Subcutaneous adipose tissue (tissue), 4 donors: ENCODE data around the gene NPBWR2. TPM values are rescaled to one million over a fixed set of nuclear protein-coding genes. Genes with fewer than 3 reads are reported as not detected.

ENCODE experiments used
- CTCF ChIP-seq: fragments of 450-650 bp; IDR thresholded peaks from one replicate; pipeline ENCODE4 v1.5.1; 2016; ENCODE audit warnings: low read depth, mild to moderate bottlenecking, control low read depth, antibody characterized with exemption, moderate library complexity
- total RNA-seq, 4 donors: library from RNA; depleted of rRNA; stranded (reverse); fragments of >200 nt; gene quantifications; one replicate each; pipeline ENCODE4 v1.1.0, GENCODE V29; 2016

NPBWR2 gene
- not detected for total RNA-seq

GRCh38 chr20:64106981-64107735 lies at the start of gene NPBWR2:
NPBWR2 (minus strand) TSS chr20:64107565; CDS start chr20:64106831, 734 bp downstream.
- TF ChIP-seq CTCF, result no peak

- no peak for TF ChIP-seq CTCF
Measured at GRCh38 chr20:64156136-64156885, 48.9 kb upstream of the NPBWR2 start.

- no peak for TF ChIP-seq CTCF
Measured at GRCh38 chr20:64155258-64156135, 48.1 kb upstream of the NPBWR2 start.

GRCh38 chr20:64154590-64155257 lies 47.4 kb upstream of the NPBWR2 start:
- TF ChIP-seq CTCF, result no peak

DNA sequence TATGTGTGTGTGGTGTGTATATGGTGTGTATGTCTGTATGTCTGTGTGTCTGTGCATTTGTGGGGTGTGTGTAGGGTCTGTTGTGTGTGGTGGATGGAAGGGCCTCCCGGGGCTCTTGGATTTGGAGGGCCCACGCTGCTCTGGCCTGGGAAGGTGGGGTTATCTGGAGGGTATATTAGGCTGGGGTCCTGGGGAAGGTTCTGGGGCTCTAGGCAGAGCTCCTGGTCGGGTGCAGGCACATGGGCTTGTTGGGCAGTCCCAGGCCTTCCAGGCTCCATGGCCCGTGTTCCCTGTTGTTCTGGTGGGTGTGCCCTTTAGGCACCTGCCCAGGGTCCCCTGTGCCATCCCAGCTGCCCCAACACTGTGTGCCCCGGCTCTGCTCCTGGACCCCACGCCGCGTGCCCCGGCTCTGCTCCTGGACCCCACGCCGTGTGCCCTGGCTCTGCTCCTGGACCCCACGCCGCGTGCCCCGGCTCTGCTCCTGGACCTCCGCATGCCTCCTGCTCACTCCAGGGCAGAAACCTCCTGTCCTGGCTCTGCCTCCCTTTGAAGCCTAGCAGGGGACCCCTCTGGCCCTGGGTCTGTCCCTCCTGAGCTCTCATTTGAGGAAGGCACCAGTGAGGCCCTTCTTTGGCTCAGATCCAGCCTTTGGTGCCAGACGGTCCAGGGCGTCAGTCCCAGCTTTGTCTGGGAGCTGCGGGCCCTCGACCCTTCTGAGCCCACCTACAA lies 46.7 kb upstream of the NPBWR2 start:
- no peak for TF ChIP-seq CTCF

GRCh38 chr20:64153410-64153809 lies 46.0 kb upstream of the NPBWR2 start:
- no peak for TF ChIP-seq CTCF
